A673 (cell line): ENCODE results near the gene DNAJB4.

Experiments
- CTCF ChIP-seq: fragments of 300-800, 200-600 bp; sonication (generic); conservative IDR thresholded peaks from 2 replicates; pipeline ENCODE4 v1.5.1; 2017; ENCODE audit warnings: low read depth, mild to moderate bottlenecking, antibody characterized with exemption, low read length, moderate library complexity, mixed read lengths
- EZH2 ChIP-seq: fragments of 200-600 bp; sonication (generic); IDR thresholded peaks from 2 replicates; pipeline ENCODE4 v1.6.1; 2017; ENCODE audit warnings: borderline replicate concordance, low read depth, mild to moderate bottlenecking, mixed read lengths, antibody characterized with exemption, low read length; ENCODE audit not compliant: poor library complexity, severe bottlenecking

DNA sequence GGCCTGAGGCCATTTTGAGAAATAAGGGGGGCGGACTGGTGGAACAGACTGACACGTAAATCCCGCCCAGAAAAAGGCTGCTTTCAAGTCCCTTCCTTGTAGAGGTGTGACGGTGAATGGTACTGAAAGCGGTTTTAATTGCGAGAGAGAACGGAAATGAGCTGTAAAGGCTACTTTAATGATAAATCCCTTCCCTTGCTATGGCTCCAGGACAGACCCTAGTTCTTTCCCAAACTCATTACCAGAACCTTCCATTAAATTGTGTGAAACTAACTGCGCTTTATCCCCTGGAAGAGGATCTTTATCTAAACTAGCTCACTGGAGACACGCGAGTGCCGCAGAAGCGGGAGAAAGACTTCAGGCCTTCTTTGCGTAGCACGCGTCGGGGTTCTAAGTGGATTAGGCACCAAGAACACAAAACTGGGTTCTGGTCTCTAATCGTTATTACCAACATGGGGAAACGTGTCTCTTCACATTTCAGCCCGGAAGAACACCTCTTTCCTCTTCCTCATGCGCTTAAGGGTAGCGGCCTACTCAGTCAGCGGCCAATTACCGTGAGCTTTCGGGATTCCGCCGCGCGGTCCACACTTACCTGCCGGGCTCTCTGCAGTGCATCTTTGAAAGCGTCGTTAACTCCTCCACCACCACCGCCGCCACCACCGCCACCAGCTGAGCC, 26.3 kb upstream of the DNAJB4 start:
- TF ChIP-seq CTCF (no peak), EZH2 (no peak)
